ENCODE measurements around the gene HES1. TPM values are rescaled to one million over a fixed set of nuclear protein-coding genes. Genes with fewer than 3 reads are reported as not detected.

Gene HES1
- total RNA-seq, 6 experiments from 2014 or later: 4.8 to 15.1 (median 13.4) TPM

DNA sequence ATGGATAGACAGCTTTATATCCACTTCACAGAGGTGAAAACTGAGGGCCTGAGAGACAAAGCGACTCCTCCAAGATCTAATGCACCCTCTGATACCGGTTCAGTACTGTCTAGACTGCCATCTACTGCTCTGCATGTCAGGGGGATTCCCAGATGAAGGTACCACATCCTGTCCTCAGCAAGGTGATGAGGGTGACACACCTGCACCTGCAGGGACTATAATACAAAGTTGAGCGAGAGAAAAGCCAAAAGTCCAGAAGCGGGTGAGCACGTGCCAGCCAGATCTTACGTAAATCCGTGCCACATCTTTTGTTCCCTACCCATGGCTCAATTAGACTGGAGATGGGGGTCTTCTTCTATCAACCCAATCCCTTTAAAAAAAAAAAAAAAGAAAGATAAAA, 32.4 kb upstream of the HES1 start:
- Mint-ChIP-seq H3K36me3 (ENCODE audit: low read depth) (no peaks in the 10 kb centered on the region), H3K4me3 (no peak overlapping the region), H3K4me1 (ENCODE audit: low read depth) (no peaks in the 10 kb centered on the region), H3K27me3 (ENCODE audit: insufficient read depth) (peaks cover 50% of the 10 kb centered on the region), H3K9me3 (no peaks in the 10 kb centered on the region), H3K27ac (no peak overlapping the region)
- DNase-seq: no peak
- no peak for TF ChIP-seq CTCF (IDR thresholded peaks at IDR 0.05)

- no peaks in the 10 kb centered on the region for H3K4me1 Mint-ChIP-seq (ENCODE audit: low read depth)
- no peak for TF ChIP-seq CTCF (IDR thresholded peaks at IDR 0.05)
- peaks cover 49% of the 10 kb centered on the region for H3K27me3 Mint-ChIP-seq (ENCODE audit: insufficient read depth)
- no peak for DNase-seq
- no peak overlapping the region for H3K4me3 Mint-ChIP-seq
- H3K36me3 Mint-ChIP-seq (ENCODE audit: low read depth): no peaks in the 10 kb centered on the region
- H3K27ac Mint-ChIP-seq: no peak overlapping the region
- no peaks in the 10 kb centered on the region for H3K9me3 Mint-ChIP-seq
These were observed 31.8 kb upstream of the HES1 start for GRCh38 chr3:194103983-194104751.

GRCh38 chr3:194105292-194105691, 30.7 kb upstream of the HES1 start:
- H3K27me3 Mint-ChIP-seq (ENCODE audit: insufficient read depth): peaks cover 46% of the 10 kb centered on the region
- no peaks in the 10 kb centered on the region for H3K4me1 Mint-ChIP-seq (ENCODE audit: low read depth)

DNA sequence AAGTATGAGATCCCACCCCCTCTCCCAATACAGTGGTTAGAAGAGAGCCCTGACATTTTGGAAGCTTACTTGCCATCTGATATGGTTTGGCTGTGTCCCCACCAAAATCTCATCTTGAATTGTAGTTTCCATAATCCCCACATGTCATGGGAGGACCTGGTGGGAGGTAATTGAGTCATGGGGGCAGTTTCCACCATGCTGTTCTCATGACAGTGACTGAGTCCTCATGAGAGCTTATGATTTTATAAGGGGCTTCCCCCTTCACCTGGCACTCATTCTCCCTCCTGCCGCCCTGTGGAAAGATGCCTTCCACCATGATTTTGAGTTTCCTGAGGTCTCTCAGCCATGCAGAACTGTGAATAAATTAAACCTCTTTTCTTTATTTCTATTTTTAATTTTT, 28.8 kb upstream of the HES1 start:
- H3K9me3 Mint-ChIP-seq: no peaks in the 10 kb centered on the region
- no peak for DNase-seq
- no peak overlapping the region for H3K4me3 Mint-ChIP-seq
- no peak for TF ChIP-seq CTCF (IDR thresholded peaks at IDR 0.05)
- H3K27ac Mint-ChIP-seq: no peak overlapping the region
- peaks cover 45% of the 10 kb centered on the region for H3K27me3 Mint-ChIP-seq (ENCODE audit: insufficient read depth)
- no peaks in the 10 kb centered on the region for H3K4me1 Mint-ChIP-seq (ENCODE audit: low read depth)
- no peaks in the 10 kb centered on the region for H3K36me3 Mint-ChIP-seq (ENCODE audit: low read depth)

More at GRCh38 chr3:194105292-194105691, 30.7 kb upstream of the HES1 start:
- no peak for TF ChIP-seq CTCF (IDR thresholded peaks at IDR 0.05)
- Mint-ChIP-seq H3K27ac (no peak overlapping the region), H3K36me3 (ENCODE audit: low read depth) (no peaks in the 10 kb centered on the region), H3K9me3 (no peaks in the 10 kb centered on the region), H3K4me3 (no peak overlapping the region)
- DNase-seq: no peak

DNA sequence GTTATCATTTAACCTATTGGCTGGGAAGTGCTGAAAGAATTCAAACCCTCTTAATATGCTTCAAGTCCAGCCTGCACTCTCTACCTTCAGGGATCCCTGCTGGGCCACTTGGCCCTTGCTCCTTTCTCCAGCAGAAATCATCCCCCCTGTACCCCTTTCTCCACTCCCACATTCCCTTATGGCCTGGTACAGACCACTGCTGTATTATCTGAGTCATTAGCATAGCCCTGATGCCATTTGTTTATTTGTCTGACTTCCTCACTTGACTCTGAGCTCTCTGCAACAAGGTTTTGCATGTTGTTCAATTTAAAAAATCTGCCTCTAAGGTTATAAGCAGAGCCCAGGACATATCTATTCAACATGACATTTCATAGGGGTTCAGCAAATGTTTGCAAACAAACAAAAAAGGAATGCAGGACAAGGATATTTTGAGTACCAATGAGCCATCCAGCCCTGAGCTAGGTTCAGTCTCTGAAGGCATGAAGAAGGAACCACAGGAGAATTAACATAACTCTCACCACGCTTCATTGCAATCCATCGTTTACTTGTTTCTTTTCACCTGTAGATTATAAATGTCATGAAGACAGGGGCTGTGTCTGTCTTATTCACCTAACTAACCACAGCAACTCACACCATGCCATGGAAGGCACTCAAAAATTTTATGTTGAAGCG, 26.6 kb upstream of the HES1 start:
- Mint-ChIP-seq H3K27me3 (ENCODE audit: insufficient read depth) (peaks cover 42% of the 10 kb centered on the region), H3K9me3 (no peaks in the 10 kb centered on the region), H3K4me3 (no peak overlapping the region), H3K27ac (no peak overlapping the region), H3K36me3 (ENCODE audit: low read depth) (no peaks in the 10 kb centered on the region), H3K4me1 (ENCODE audit: low read depth) (no peaks in the 10 kb centered on the region)
- TF ChIP-seq CTCF (IDR thresholded peaks at IDR 0.05): no peak
- DNase-seq: no peak

Data from HFFc6 (cell line).